ENCODE results near the gene FKBP15.

FKBP15 gene

DNA sequence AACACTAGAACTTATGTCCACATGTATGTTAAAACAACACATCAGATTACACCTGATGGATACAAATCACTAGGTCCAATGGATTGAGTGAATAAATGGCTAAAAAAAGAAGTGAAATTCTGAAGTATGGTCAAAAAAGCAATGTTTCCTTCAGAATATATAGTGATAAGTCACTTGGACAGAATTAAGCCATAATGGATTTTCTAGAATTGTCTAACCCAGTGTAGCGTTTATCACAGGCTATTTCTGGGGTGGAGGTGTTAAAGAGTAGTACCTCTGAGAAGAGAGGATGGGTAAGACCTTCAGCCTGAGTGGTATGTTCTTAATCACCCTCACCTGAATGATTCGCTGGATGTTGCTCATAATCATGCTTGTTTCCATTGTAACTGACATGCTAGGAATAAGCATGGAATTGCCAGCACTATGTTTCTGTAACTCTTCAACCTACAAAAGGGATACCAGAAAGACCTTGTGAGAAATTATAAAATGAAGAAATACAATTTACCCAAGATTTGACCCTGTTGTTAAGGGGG, 37.1 kb downstream of the FKBP15 start:
- no peak for DNase-seq (ENCODE audit: low read depth in 2 of 2)

GRCh38 chr9:113181165-113181564, 39.9 kb downstream of the FKBP15 start:
- DNase-seq (ENCODE audit: low read depth in 2 of 2), result no peak

DNA sequence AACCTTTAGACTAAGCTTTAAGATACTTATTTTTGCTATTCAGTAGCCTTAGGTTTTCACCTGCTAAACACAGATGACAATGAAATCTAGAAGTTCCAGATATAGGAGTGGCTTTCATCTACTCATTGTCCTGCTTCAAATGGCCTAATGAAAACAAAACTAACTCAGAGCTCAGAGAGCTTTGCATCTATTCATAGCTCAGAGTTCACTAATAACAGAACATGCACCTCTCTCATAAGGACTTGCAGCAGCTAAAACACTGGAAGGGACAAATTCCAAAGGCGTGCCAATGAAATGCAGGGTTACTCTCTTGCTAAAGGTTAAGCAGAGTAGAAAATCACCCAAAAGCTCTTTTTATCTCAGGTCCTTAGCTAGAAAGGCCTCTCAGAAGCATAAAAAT, 41.2 kb downstream of the FKBP15 start:
- DNase-seq (ENCODE audit: low read depth in 2 of 2), result no peak

GRCh38 chr9:113178087-113178486, 43.0 kb downstream of the FKBP15 start:
- DNase-seq (ENCODE audit: low read depth in 2 of 2), result no peak

- no peak for DNase-seq (ENCODE audit: low read depth in 2 of 2)
Observed at GRCh38 chr9:113177251-113177650, 43.8 kb downstream of the FKBP15 start.

- DNase-seq (ENCODE audit: low read depth in 2 of 2), result no peak
Observed at GRCh38 chr9:113176803-113177202, 44.3 kb downstream of the FKBP15 start.

DNA sequence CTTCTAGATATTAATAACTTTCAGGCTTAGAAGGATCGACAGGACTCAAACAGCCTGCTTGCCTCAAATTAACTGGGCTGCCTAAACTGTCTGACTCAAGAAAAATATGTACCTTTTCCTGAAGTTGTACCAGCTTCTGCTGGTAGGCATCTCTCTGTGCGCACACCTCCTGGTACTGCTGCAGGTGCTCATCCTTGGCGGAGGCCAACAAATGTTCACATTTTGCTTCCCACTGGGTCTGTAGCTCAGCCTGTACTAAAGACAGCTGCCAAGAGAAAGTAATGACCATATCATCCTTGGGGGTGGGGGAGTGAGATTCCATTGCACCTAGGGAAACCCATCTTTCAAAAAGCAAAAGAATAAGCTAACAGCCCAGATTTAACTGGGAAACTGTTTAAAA, 47.7 kb downstream of the FKBP15 start:
- no peak for DNase-seq (ENCODE audit: low read depth in 2 of 2)

GRCh38 chr9:113168809-113169208, 52.3 kb downstream of the FKBP15 start:
- no peak for DNase-seq (ENCODE audit: low read depth in 2 of 2)

DNA sequence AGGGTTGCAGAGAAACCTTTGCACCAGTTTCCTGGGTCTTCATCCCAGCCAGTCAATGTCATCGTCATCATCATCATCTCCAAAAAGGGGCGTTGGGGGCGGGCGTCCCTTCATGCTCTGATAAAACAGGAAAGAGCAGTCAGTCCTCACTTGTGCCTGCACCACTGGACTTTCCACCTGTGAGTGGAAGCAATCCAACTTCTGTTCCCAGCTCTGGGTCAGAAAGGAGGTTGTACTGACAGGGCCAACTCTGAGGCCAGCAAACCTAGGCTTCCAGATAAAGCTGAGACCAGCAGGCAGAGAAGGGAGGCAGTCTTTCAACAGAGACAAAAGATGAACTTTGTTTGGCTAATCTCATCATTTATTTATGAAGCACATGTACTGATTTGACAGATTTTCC, 55.0 kb downstream of the FKBP15 start:
- DNase-seq (ENCODE audit: low read depth in 2 of 2), result no peak

DNA sequence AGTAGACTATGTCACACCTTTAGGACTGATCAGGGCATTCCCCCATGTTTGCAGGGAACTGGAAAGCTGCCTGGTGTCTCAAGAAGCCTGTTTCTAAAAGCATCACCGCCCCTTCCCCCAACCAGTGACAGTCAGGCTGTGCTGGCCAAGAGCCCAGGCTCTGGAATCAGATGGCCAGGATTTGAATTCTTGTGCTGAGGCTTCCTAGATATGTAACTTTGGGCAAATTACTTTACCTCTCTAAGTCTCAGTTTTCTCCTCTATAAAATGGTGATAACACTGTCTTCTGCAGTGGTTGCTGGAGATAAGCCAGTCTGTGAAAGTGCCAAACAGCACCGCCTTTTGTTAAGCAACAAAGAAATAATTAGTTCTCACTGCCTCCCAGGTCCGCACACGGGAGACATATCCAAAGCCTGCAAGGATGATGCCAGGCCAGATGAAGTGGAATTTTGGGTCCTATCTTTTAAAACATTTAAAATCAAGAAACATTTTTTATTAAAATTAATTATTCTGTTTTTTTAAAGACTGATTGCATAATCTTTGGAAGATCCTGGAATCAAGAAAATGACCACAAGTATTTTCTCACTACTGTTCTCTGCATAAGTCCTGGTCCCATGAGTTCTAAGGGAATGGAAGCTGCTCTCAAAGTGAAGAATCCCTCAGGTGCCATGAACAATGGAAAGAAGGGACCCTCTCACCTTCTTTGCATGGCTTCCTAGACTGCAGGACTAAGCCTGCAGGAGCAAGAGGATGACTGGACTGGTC, 56.4 kb downstream of the FKBP15 start:
- DNase-seq (ENCODE audit: low read depth in 2 of 2), result no peak

DNA sequence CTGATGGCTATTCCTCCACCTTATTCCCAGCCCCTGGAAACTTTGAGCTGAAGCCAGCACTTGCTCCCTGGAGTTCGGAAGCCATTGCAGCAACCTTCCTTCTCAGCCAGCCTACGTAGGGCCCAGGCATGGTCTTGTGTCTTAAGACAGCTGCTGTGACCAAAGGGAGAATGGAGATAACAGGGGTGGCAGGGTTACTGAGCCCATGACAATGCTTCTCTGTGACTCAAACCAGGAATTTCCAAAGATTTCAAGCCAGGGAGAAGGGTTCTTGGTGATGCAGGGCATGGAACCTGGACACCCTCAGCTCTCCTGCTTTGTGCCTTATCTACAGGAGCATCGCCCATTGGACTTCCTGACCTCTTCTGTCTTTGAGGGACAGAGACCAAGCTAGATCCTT, 58.1 kb downstream of the FKBP15 start:
- DNase-seq (ENCODE audit: low read depth in 2 of 2), result no peak

GRCh38 chr9:113160571-113160970, 60.5 kb downstream of the FKBP15 start:
- DNase-seq (ENCODE audit: low read depth in 2 of 2), result no peak

GRCh38 chr9:113158446-113158845, 62.6 kb downstream of the FKBP15 start:
- no peak for DNase-seq (ENCODE audit: low read depth in 2 of 2)

DNA sequence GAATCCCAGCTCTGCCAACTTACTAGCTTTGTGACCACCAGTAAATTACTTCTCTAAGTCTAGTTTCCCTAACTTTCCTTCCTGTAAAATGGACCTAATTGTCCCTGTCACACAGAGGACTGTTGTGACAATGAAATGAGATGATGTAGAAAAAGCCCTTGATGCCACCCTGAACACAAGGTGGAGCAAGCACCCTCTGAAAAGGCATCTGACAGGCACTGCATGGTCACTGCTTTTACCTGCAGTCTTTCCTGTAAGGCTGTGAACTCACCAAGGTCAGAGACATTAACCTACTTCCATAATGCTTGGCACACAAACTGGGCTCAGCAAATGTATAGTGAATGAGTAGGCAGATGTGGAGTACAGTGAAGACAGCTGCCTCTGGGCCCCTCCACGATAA, 64.2 kb downstream of the FKBP15 start:
- no peak for DNase-seq (ENCODE audit: low read depth in 2 of 2)

GRCh38 chr9:113155911-113156588, 65.0 kb downstream of the FKBP15 start:
- DNase-seq (ENCODE audit: low read depth in 2 of 2), result no peak

GRCh38 chr9:113154946-113155345, 66.1 kb downstream of the FKBP15 start:
- DNase-seq (ENCODE audit: low read depth in 2 of 2), result no peak

- no peak for DNase-seq (ENCODE audit: low read depth in 2 of 2)
Observed at GRCh38 chr9:113154471-113154870, 66.6 kb downstream of the FKBP15 start.

GRCh38 chr9:113153599-113153998, 67.5 kb downstream of the FKBP15 start:
- DNase-seq (ENCODE audit: low read depth in 2 of 2), result no peak

- no peak for DNase-seq (ENCODE audit: low read depth in 2 of 2)
Observed at GRCh38 chr9:113152699-113153098, 68.4 kb downstream of the FKBP15 start.

DNA sequence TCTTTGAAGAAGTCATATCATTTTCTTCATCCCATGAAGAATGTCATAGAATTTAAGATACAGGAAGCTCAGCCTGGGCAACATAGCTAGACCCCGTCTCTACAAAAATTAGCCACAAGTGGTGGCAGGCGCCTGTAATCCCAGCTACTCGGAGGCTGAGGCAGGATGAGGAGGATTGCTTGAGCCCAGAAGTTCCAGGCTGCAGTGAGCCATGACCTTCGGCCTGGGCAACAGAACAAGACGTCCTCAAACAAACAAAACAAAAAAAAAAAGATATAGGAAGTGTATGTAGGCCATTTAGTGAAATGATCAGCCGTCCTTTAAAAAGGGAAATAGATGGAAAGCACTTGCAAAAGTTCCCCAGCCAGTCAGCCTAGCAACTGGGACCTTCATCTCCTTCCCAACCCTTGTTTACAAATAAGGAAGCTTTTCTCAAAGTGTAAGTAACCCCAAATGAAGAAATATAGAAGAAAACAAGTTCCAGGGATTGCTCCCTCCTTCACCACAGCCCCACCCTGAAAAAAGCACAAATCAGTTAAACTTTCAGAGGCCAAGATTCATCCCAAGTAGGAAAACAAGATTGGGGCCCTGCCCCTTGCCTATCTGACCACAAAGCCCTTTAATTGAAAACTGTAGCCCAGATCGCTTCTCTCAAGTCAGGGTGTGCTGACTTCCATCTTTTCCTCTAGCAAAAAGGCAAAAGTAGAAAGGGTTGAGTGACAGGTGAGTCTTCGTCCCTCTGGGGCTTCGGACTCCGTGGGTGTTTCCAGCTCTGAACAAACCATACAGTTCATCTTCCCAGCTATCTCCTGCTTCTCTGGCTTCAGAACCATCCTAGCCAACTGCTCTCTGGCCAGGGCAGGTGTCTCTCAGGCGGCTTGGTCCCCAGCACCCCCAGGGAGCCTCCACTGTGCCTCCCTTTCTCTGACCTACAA, 69.1 kb downstream of the FKBP15 start:
- DNase-seq (ENCODE audit: low read depth in 2 of 2), result no peak

GRCh38 chr9:113150670-113151611, 70.1 kb downstream of the FKBP15 start, which contains the start of gene SLC31A2:
Gene SLC31A2, plus strand, starts transcription at chr9:113151007. Its CDS starts 68 bp downstream, at chr9:113151075.
- DNase-seq (ENCODE audit: low read depth in 2 of 2), result peak; percentile 53 to 57

Measured in fibroblast of skin of left quadriceps (primary cell).